GM21447 (cell line): ENCODE data around the gene ZNF672.
"Not testable (repeated sequence)": the region's sequence is repeated elsewhere in the genome, so short reads cannot be mapped to it uniquely, and the experiment has no call there.

Experiments
- ATAC-seq: cut with Tn5 transposase; IDR thresholded peaks from one replicate; pipeline ENCODE4 v1.9.1; 2021; ENCODE audit not compliant: unreplicated experiment

Gene ZNF672

GRCh38 chr1:248852481-248853405 is 14.7 kb downstream of the ZNF672 start:
- ATAC-seq, result no peak

GRCh38 chr1:248853663-248854375 is 15.8 kb downstream of the ZNF672 start:
- ATAC-seq, result no peak

- no peak for ATAC-seq
These were observed 17.6 kb downstream of the ZNF672 start for GRCh38 chr1:248855580-248855979.

- ATAC-seq, result no peak
These were observed 18.2 kb downstream of the ZNF672 start for GRCh38 chr1:248856176-248856575.

GRCh38 chr1:248857201-248857600 is 19.2 kb downstream of the ZNF672 start:
- no peak for ATAC-seq

GRCh38 chr1:248857749-248858095 is 19.7 kb downstream of the ZNF672 start:
- peak; percentile 1 for ATAC-seq

GRCh38 chr1:248858096-248858890 is 20.3 kb downstream of the ZNF672 start:
- peak; percentile 54 for ATAC-seq

GRCh38 chr1:248858891-248859889 is 21.2 kb downstream of the ZNF672 start, which contains the start of gene ZNF692:
TSS of gene ZNF692 (minus strand) at chr1:248859085. CDS start at chr1:248858309, 776 bp downstream.
- ATAC-seq, result peak; percentile 78

- ATAC-seq, result no peak
These were observed 22.0 kb downstream of the ZNF672 start for GRCh38 chr1:248860007-248860406.

- ATAC-seq, result no peak
These were observed 23.6 kb downstream of the ZNF672 start for GRCh38 chr1:248861616-248862015.

- ATAC-seq, result peak; percentile 4
These were observed 24.6 kb downstream of the ZNF672 start for GRCh38 chr1:248862695-248862997.

GRCh38 chr1:248862998-248863881 is 25.2 kb downstream of the ZNF672 start:
- ATAC-seq, result peak; percentile 53

- no peak for ATAC-seq
These were observed 33.9 kb downstream of the ZNF672 start for GRCh38 chr1:248871837-248872401.

- ATAC-seq, result peak; percentile 42
These were observed 34.9 kb downstream of the ZNF672 start for GRCh38 chr1:248872752-248873408.

GRCh38 chr1:248873409-248873992 is 35.5 kb downstream of the ZNF672 start:
- ATAC-seq, result peak; percentile 87

- ATAC-seq, result peak; percentile 50
These were observed 36.0 kb downstream of the ZNF672 start for GRCh38 chr1:248873993-248874533.

GRCh38 chr1:248881261-248881660 is 43.2 kb downstream of the ZNF672 start:
- ATAC-seq, result no peak

GRCh38 chr1:248882427-248882826 is 44.4 kb downstream of the ZNF672 start:
- not testable (repeated sequence) for ATAC-seq
